ENCODE results near the gene PPP1R37. TPM values are rescaled to one million over a fixed set of nuclear protein-coding genes. Genes with fewer than 3 reads are reported as not detected.

The PPP1R37 gene
- total RNA-seq, 1 experiment from 2014 or later = 45.7 TPM

- BruUV-seq (replicated peaks) = no TSS peak
- CTCF ChIA-PET = no interaction called here
- Mint-ChIP-seq H3K36me3 (ENCODE audit: insufficient read depth, unreplicated experiment) (peaks cover 36% of the 10 kb centered on the region), H3K4me3 (ENCODE audit: low read depth, unreplicated experiment) (no peak overlapping the region), H3K27ac (ENCODE audit: unreplicated experiment) (no peak overlapping the region), H3K27me3 (ENCODE audit: unreplicated experiment) (no peaks in the 10 kb centered on the region), H3K9me3 (ENCODE audit: low read depth, unreplicated experiment) (no peaks in the 10 kb centered on the region), H3K4me1 (ENCODE audit: low read depth, unreplicated experiment) (no peaks in the 10 kb centered on the region)
- DNase-seq = no peak
- no peak for TF ChIP-seq CTCF (IDR thresholded peaks at IDR 0.05; ENCODE audit: unreplicated experiment)
- intact Hi-C loops (cut with micrococcal nuclease; ENCODE audit: unreplicated experiment) = no loop called here
These were observed 49.2 kb downstream of the PPP1R37 start for GRCh38 chr19:45142016-45142725.

GRCh38 chr19:45142726-45143110 lies 49.7 kb downstream of the PPP1R37 start:
- Mint-ChIP-seq H3K4me3 (ENCODE audit: low read depth, unreplicated experiment) (no peak overlapping the region), H3K4me1 (ENCODE audit: low read depth, unreplicated experiment) (no peaks in the 10 kb centered on the region), H3K36me3 (ENCODE audit: insufficient read depth, unreplicated experiment) (peaks cover 41% of the 10 kb centered on the region), H3K9me3 (ENCODE audit: low read depth, unreplicated experiment) (no peaks in the 10 kb centered on the region), H3K27me3 (ENCODE audit: unreplicated experiment) (no peaks in the 10 kb centered on the region), H3K27ac (ENCODE audit: unreplicated experiment) (no peak overlapping the region)
- no TSS peak for BruUV-seq (replicated peaks)
- CTCF ChIA-PET = no interaction called here
- intact Hi-C loops (cut with micrococcal nuclease; ENCODE audit: unreplicated experiment) = no loop called here
- no peak for TF ChIP-seq CTCF (IDR thresholded peaks at IDR 0.05; ENCODE audit: unreplicated experiment)
- DNase-seq = no peak

- H3K4me3 Mint-ChIP-seq (ENCODE audit: low read depth, unreplicated experiment) = no peak overlapping the region
- peaks cover 33% of the 10 kb centered on the region for H3K36me3 Mint-ChIP-seq (ENCODE audit: insufficient read depth, unreplicated experiment)
- H3K4me1 Mint-ChIP-seq (ENCODE audit: low read depth, unreplicated experiment) = no peaks in the 10 kb centered on the region
- no peak for DNase-seq
- no peaks in the 10 kb centered on the region for H3K27me3 Mint-ChIP-seq (ENCODE audit: unreplicated experiment)
- no peak for TF ChIP-seq CTCF (IDR thresholded peaks at IDR 0.05; ENCODE audit: unreplicated experiment)
- intact Hi-C loops (cut with micrococcal nuclease; ENCODE audit: unreplicated experiment) = no loop called here
- H3K9me3 Mint-ChIP-seq (ENCODE audit: low read depth, unreplicated experiment) = no peaks in the 10 kb centered on the region
- CTCF ChIA-PET = no interaction called here
- no TSS peak for BruUV-seq (replicated peaks)
- no peak overlapping the region for H3K27ac Mint-ChIP-seq (ENCODE audit: unreplicated experiment)
These were observed 51.7 kb downstream of the PPP1R37 start for GRCh38 chr19:45144431-45145269.

GRCh38 chr19:45145270-45146189 lies 52.6 kb downstream of the PPP1R37 start:
- no peak overlapping the region for H3K27ac Mint-ChIP-seq (ENCODE audit: unreplicated experiment)
- peaks cover 26% of the 10 kb centered on the region for H3K36me3 Mint-ChIP-seq (ENCODE audit: insufficient read depth, unreplicated experiment)
- no peak for DNase-seq
- H3K9me3 Mint-ChIP-seq (ENCODE audit: low read depth, unreplicated experiment) = no peaks in the 10 kb centered on the region
- no peaks in the 10 kb centered on the region for H3K4me1 Mint-ChIP-seq (ENCODE audit: low read depth, unreplicated experiment)
- no peak for TF ChIP-seq CTCF (IDR thresholded peaks at IDR 0.05; ENCODE audit: unreplicated experiment)
- no peak overlapping the region for H3K4me3 Mint-ChIP-seq (ENCODE audit: low read depth, unreplicated experiment)
- no TSS peak for BruUV-seq (replicated peaks)
- no peaks in the 10 kb centered on the region for H3K27me3 Mint-ChIP-seq (ENCODE audit: unreplicated experiment)
- intact Hi-C loops (cut with micrococcal nuclease; ENCODE audit: unreplicated experiment) = no loop called here
- CTCF ChIA-PET = no interaction called here

Measured in Calu3 (cell line).